HepG2 (cell line): Measurements from ENCODE around the gene UQCRC2. TPM values are rescaled to one million over a fixed set of nuclear protein-coding genes. Genes with fewer than 3 reads are reported as not detected.

Experiments used
- BORCS8-MEF2B ChIP-seq: sonication (generic); formaldehyde crosslinking; IDR thresholded peaks from 2 replicates; pipeline ENCODE4 v1.8.0; 2022; ENCODE audit warnings: mild to moderate bottlenecking, missing genetic modification reagents
- DMAP1 ChIP-seq: IDR thresholded peaks from 2 replicates; pipeline ENCODE4 v1.6.1; 2016
- GABPA ChIP-seq, 2 experiments: IDR thresholded peaks; 2 replicates each; pipeline ENCODE4 v1.6.1; 2011 to 2016; ENCODE audit warnings: low read depth in 2 of 2, low read length in 1 of 2, missing biosample characterization in 1 of 2, missing genetic modification characterization in 1 of 2
- KDM3A ChIP-seq: IDR thresholded peaks from 2 replicates; pipeline ENCODE4 v1.6.1; 2018; ENCODE audit warnings: low read depth, missing compliant biosample characterization
- MXD4 ChIP-seq: IDR thresholded peaks from 2 replicates; pipeline ENCODE4 v1.6.1; 2016; ENCODE audit warnings: mild to moderate bottlenecking, missing biosample characterization, missing genetic modification reagents
- MYC ChIP-seq: sonication (generic); formaldehyde crosslinking; IDR thresholded peaks from 2 replicates; pipeline ENCODE4 v1.9.0; 2021; ENCODE audit warnings: missing genetic modification reagents, borderline replicate concordance
- PTBP1 ChIP-seq: fragments of 200-400 bp; formaldehyde crosslinking; IDR thresholded peaks from 2 replicates; pipeline ENCODE4 v1.6.1; 2018; ENCODE audit warnings: low read length, low read depth; ENCODE audit not compliant: poor library complexity, severe bottlenecking
- RFXAP ChIP-seq: sonication (generic); formaldehyde crosslinking; IDR thresholded peaks from 2 replicates; pipeline ENCODE4 v1.4.0; 2020; ENCODE audit warnings: missing genetic modification reagents, borderline replicate concordance
- ZBTB3 ChIP-seq: sonication (generic); formaldehyde crosslinking; IDR thresholded peaks from 2 replicates; pipeline ENCODE4 v1.4.0; 2020; ENCODE audit warnings: low read depth, mild to moderate bottlenecking, moderate library complexity, missing genetic modification reagents, borderline replicate concordance
- ZNF558 ChIP-seq: sonication (generic); formaldehyde crosslinking; IDR thresholded peaks from 2 replicates; pipeline ENCODE4 v1.9.0; 2022; ENCODE audit warnings: mild to moderate bottlenecking, missing genetic modification reagents, borderline replicate concordance
- ZNF703 ChIP-seq: sonication (generic); formaldehyde crosslinking; IDR thresholded peaks from 2 replicates; pipeline ENCODE4 v1.5.1; 2020; ENCODE audit warnings: missing genetic modification reagents, mild to moderate bottlenecking, moderate library complexity, borderline replicate concordance
- ZNF883 ChIP-seq: sonication (generic); formaldehyde crosslinking; IDR thresholded peaks from 2 replicates; pipeline ENCODE4 v1.5.1; 2020; ENCODE audit warnings: mild to moderate bottlenecking, missing genetic modification reagents; ENCODE audit errors: not compliant biosample characterization
- polyA plus RNA-seq, 8 experiments: library from polyadenylated mRNA; depleted of rRNA in 3 of 8; stranded (reverse) in 7 of 8; unstranded in 1 of 8; fragments of >200 nt; fragmentation: Illumina TruSeq in 4 of 8; extraction: Trizol in 4 of 8; gene quantifications; 2 replicates each; pipeline versions ENCODE4 v1.2.1 to v1.2.3, GENCODE V29; 2011 to 2016; ENCODE audit warnings: low read depth in 4 of 8, missing spikeins in 1 of 8, mixed read lengths in 1 of 8; ENCODE audit not compliant: insufficient read depth in 1 of 8
- total RNA-seq, 5 experiments: library from RNA; depleted of rRNA; stranded (reverse); fragments of >200 nt; fragmentation: Illumina TruSeq; extraction: Trizol; gene quantifications; 2 replicates each; pipeline ENCODE4 v1.2.3, GENCODE V29; 2016; ENCODE audit warnings: low read depth in 1 of 5
- TF ChIP-seq, protein P1 (sequence below): sonication (generic); formaldehyde crosslinking; IDR thresholded peaks from 2 replicates; pipeline ENCODE4 v1.5.0; 2020; ENCODE audit warnings: missing genetic modification reagents
- TF ChIP-seq, protein P2 (sequence below): sonication (generic); formaldehyde crosslinking; IDR thresholded peaks from 2 replicates; pipeline ENCODE4 v1.4.0; 2020; ENCODE audit warnings: missing genetic modification reagents
- TF ChIP-seq, protein P3 (sequence below): sonication (generic); formaldehyde crosslinking; IDR thresholded peaks from 2 replicates; pipeline ENCODE4 v1.4.0; 2020; ENCODE audit warnings: mild to moderate bottlenecking, missing genetic modification reagents
- TF ChIP-seq, protein P4 (sequence below): IDR thresholded peaks from 2 replicates; pipeline ENCODE4 v1.4.0; 2020; ENCODE audit warnings: mild to moderate bottlenecking, missing genetic modification reagents

The UQCRC2 gene
- total and polyA plus RNA-seq, 2 of the 13 experiments (the other 11 are each of a cell fraction or from before 2014, with no cell fraction given) = 442 to 536 TPM

DNA sequence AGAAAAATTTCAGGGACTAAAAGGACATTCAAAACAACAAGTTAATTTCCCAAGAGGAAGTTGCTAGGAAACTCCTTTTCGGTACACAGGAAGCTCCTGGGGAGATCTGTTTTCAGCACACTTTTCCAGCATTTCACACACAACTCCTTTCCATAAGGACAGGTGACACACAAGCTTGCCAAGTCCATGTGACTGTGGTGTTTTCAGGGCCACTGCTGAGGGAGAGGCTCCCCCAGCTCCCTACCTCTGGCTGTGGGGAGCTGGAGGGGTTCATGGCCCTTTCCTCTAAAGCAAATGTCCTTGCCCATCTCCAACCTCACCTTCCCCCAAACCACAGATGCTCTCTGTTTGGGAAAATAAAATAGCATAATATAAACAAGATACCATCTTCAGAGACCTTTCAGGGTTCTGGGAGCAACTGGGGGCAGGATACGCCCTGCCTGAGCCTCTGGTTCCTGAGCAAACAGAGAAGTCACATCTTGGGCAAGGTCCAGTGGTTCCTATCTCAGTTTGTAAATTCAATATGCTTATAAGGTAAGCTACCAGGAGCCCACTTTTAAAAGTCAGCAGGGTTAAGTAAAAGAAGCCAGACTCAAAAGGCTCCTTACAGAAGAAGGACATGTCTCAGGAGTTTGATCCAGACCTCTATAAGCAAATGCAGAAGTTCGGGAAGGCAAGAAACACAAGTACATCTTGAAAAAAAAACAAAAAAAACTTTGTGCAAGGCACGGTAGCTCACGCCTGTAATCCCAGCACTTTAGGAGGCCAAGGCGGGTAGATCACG is 44.7 kb downstream of the UQCRC2 start (continued):
- TF ChIP-seq KDM3A (CRISPR knock-in tag) = no peak
- TF ChIP-seq ZNF703 (CRISPR knock-in tag) = no peak
- TF ChIP-seq, protein P1, sequence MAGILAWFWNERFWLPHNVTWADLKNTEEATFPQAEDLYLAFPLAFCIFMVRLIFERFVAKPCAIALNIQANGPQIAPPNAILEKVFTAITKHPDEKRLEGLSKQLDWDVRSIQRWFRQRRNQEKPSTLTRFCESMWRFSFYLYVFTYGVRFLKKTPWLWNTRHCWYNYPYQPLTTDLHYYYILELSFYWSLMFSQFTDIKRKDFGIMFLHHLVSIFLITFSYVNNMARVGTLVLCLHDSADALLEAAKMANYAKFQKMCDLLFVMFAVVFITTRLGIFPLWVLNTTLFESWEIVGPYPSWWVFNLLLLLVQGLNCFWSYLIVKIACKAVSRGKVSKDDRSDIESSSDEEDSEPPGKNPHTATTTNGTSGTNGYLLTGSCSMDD (CRISPR knock-in tag) = no peak
- no peak for TF ChIP-seq ZNF883 (CRISPR knock-in tag)
- TF ChIP-seq, protein P2, sequence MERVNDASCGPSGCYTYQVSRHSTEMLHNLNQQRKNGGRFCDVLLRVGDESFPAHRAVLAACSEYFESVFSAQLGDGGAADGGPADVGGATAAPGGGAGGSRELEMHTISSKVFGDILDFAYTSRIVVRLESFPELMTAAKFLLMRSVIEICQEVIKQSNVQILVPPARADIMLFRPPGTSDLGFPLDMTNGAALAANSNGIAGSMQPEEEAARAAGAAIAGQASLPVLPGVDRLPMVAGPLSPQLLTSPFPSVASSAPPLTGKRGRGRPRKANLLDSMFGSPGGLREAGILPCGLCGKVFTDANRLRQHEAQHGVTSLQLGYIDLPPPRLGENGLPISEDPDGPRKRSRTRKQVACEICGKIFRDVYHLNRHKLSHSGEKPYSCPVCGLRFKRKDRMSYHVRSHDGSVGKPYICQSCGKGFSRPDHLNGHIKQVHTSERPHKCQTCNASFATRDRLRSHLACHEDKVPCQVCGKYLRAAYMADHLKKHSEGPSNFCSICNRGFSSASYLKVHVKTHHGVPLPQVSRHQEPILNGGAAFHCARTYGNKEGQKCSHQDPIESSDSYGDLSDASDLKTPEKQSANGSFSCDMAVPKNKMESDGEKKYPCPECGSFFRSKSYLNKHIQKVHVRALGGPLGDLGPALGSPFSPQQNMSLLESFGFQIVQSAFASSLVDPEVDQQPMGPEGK (CRISPR knock-in tag) = peak; percentile 46
- TF ChIP-seq ZNF558 (CRISPR knock-in tag) = no peak
- TF ChIP-seq, protein P3, sequence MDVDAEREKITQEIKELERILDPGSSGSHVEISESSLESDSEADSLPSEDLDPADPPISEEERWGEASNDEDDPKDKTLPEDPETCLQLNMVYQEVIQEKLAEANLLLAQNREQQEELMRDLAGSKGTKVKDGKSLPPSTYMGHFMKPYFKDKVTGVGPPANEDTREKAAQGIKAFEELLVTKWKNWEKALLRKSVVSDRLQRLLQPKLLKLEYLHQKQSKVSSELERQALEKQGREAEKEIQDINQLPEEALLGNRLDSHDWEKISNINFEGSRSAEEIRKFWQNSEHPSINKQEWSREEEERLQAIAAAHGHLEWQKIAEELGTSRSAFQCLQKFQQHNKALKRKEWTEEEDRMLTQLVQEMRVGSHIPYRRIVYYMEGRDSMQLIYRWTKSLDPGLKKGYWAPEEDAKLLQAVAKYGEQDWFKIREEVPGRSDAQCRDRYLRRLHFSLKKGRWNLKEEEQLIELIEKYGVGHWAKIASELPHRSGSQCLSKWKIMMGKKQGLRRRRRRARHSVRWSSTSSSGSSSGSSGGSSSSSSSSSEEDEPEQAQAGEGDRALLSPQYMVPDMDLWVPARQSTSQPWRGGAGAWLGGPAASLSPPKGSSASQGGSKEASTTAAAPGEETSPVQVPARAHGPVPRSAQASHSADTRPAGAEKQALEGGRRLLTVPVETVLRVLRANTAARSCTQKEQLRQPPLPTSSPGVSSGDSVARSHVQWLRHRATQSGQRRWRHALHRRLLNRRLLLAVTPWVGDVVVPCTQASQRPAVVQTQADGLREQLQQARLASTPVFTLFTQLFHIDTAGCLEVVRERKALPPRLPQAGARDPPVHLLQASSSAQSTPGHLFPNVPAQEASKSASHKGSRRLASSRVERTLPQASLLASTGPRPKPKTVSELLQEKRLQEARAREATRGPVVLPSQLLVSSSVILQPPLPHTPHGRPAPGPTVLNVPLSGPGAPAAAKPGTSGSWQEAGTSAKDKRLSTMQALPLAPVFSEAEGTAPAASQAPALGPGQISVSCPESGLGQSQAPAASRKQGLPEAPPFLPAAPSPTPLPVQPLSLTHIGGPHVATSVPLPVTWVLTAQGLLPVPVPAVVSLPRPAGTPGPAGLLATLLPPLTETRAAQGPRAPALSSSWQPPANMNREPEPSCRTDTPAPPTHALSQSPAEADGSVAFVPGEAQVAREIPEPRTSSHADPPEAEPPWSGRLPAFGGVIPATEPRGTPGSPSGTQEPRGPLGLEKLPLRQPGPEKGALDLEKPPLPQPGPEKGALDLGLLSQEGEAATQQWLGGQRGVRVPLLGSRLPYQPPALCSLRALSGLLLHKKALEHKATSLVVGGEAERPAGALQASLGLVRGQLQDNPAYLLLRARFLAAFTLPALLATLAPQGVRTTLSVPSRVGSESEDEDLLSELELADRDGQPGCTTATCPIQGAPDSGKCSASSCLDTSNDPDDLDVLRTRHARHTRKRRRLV (CRISPR knock-in tag) = peak; percentile 68
- no peak for TF ChIP-seq DMAP1 (CRISPR knock-in tag)
- no peak for TF ChIP-seq RFXAP
- 0 out of 2 replicates have a peak, but pooled peaks have one; percentile 24 for TF ChIP-seq GABPA (IDR thresholded peaks at IDR 0.05; ENCODE audit: low read depth, low read length)
- TF ChIP-seq GABPA (CRISPR knock-in tag; IDR thresholded peaks at IDR 0.05; ENCODE audit: low read depth) = peak; percentile 56; the same call in 1 of the 2 replicates
- TF ChIP-seq PTBP1 = no peak
- TF ChIP-seq MYC = peak; percentile 11; the same call in 1 of the 2 replicates
- TF ChIP-seq, protein P4, sequence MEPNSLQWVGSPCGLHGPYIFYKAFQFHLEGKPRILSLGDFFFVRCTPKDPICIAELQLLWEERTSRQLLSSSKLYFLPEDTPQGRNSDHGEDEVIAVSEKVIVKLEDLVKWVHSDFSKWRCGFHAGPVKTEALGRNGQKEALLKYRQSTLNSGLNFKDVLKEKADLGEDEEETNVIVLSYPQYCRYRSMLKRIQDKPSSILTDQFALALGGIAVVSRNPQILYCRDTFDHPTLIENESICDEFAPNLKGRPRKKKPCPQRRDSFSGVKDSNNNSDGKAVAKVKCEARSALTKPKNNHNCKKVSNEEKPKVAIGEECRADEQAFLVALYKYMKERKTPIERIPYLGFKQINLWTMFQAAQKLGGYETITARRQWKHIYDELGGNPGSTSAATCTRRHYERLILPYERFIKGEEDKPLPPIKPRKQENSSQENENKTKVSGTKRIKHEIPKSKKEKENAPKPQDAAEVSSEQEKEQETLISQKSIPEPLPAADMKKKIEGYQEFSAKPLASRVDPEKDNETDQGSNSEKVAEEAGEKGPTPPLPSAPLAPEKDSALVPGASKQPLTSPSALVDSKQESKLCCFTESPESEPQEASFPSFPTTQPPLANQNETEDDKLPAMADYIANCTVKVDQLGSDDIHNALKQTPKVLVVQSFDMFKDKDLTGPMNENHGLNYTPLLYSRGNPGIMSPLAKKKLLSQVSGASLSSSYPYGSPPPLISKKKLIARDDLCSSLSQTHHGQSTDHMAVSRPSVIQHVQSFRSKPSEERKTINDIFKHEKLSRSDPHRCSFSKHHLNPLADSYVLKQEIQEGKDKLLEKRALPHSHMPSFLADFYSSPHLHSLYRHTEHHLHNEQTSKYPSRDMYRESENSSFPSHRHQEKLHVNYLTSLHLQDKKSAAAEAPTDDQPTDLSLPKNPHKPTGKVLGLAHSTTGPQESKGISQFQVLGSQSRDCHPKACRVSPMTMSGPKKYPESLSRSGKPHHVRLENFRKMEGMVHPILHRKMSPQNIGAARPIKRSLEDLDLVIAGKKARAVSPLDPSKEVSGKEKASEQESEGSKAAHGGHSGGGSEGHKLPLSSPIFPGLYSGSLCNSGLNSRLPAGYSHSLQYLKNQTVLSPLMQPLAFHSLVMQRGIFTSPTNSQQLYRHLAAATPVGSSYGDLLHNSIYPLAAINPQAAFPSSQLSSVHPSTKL (CRISPR knock-in tag) = 0 out of 2 replicates have a peak, but pooled peaks have one; percentile 52
- TF ChIP-seq BORCS8-MEF2B (CRISPR knock-in tag) = no peak
- no peak for TF ChIP-seq ZBTB3 (CRISPR knock-in tag)
- no peak; the same call in 1 of the 2 replicates for TF ChIP-seq MXD4 (CRISPR knock-in tag)
